Fibroblast of pulmonary artery (primary cell): ENCODE results near the gene CCT6B.

Experiments
- DNase-seq: peaks from one replicate; pipeline ENCODE4 v3.0.0-alpha.2; 2010; ENCODE audit warnings: low read depth
- H3K4me3 ChIP-seq: replicated peaks from 2 replicates; pipeline ENCODE4 v1.5.1; 2011; ENCODE audit warnings: low read depth, mild to moderate bottlenecking, control low read depth, low read length, moderate library complexity
- TF ChIP-seq, protein P1 (sequence below): IDR thresholded peaks from 2 replicates; pipeline ENCODE4 v1.5.1; 2011; ENCODE audit warnings: mild to moderate bottlenecking, control low read depth, low read length, inconsistent platforms; ENCODE audit errors: missing control alignments

Gene CCT6B

DNA sequence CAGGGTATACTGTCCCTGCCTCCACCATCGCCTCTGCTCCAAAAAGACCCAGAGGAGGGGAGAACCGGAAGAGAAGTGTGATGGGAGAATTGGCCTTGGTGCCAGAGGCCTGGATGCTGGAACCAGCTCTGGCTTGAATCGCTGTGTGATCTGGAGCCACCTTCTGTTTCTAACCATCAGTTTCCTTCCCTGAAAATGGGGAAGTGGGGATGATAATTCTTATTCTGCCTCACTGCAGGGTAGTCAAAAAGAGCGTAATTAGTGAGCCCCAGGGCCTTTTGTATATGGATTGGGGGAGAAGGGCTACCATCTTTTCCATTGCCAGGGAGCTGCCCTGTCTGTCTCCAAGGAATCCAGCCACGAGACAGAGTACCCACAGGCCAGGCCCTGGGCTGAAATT, 52.2 kb downstream of the CCT6B start:
- H3K4me3 ChIP-seq = no peak overlapping the region
- no peak for DNase-seq
- TF ChIP-seq, protein P1, sequence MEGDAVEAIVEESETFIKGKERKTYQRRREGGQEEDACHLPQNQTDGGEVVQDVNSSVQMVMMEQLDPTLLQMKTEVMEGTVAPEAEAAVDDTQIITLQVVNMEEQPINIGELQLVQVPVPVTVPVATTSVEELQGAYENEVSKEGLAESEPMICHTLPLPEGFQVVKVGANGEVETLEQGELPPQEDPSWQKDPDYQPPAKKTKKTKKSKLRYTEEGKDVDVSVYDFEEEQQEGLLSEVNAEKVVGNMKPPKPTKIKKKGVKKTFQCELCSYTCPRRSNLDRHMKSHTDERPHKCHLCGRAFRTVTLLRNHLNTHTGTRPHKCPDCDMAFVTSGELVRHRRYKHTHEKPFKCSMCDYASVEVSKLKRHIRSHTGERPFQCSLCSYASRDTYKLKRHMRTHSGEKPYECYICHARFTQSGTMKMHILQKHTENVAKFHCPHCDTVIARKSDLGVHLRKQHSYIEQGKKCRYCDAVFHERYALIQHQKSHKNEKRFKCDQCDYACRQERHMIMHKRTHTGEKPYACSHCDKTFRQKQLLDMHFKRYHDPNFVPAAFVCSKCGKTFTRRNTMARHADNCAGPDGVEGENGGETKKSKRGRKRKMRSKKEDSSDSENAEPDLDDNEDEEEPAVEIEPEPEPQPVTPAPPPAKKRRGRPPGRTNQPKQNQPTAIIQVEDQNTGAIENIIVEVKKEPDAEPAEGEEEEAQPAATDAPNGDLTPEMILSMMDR = no peak

DNA sequence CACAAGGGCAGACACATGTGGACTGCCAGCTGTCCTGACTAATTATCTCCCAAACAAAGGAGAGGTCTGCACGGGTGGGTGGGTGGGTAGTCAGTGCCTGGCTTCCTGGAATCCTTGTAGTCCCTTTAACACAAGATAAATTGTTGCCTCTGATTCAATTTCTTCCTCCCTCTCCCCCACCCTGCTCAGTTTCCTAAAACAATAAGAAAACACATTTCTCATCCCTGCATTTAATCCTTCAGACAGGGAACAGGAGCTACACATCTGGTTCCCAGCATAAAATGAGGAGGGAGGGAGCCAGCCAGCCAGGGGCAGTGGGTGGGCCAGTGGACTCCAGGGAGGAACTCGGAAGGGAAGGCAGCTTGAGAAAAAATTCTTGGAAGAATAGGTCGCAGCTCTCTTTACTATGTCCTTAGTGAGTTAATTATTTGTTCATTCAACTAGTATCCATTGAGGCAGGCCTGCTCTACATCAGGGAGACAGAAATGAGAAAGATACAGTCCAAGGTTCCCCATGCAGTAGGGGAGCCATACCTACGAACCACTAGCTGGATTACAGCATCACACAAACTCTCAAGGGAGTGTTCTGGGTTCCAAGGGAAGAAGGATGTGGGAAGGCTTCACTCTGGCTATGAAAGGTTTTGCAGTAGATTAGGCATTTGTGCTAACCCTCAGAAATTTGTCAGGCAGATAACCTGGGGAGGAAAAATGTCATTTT, 58.3 kb downstream of the CCT6B start:
- H3K4me3 ChIP-seq = no peak overlapping the region
- TF ChIP-seq, protein P1 = no peak
- no peak for DNase-seq

DNA sequence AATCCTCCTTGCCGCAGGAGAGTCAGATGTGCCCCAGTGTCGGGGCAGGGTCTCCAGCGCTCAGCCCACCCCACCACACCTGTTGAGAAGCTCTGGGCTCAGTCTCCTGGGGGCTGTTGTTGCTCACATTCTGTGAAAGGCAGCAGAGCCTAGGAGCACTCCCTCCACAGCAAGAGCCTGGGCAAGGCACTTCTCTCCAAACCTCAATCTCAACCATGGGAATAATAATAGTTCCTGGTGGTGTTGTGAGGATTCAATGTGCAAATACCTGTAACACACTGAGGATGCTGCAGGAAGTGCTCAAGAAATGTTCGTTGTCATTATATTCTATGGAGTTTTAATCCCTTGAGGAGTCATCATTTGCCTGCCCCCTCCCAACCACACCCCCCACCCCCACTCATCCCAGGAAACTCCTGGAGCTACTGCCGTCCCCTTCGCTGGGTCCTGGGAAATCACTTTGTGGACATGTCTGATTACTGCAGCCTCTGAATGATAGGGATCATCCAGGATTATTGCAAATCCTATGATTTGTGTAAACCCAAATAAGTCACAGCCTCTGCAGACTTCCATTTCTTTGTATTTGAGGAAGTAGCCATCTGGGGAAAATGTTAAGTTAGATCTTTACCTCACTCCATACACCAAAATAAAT, 61.5 kb downstream of the CCT6B start:
- TF ChIP-seq, protein P1 = no peak
- DNase-seq = no peak

DNA sequence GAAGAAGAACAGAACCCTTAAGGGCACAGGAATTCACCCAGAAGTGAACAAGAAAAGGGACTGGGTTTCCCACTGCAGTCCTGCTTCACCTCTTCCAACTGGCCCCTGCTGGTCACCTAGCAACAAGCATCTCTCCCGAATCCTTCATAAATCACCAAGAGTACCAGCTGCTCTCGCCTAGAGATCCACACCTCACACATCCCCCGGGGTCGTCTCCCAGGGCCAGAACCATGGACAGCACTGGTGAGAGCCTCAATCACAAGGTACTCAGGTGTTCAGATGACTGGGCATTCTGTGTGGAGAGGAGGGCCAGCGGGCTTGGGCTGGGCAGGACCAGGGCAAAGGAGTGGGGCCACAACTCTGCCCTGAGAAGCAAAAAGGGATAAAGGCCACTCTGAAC, 65.9 kb downstream of the CCT6B start:
- H3K4me3 ChIP-seq = no peak overlapping the region
- DNase-seq = no peak
- TF ChIP-seq, protein P1 = no peak

More for the DNA sequence above, 61.5 kb downstream of the CCT6B start:
- H3K4me3 ChIP-seq = no peak overlapping the region

DNA sequence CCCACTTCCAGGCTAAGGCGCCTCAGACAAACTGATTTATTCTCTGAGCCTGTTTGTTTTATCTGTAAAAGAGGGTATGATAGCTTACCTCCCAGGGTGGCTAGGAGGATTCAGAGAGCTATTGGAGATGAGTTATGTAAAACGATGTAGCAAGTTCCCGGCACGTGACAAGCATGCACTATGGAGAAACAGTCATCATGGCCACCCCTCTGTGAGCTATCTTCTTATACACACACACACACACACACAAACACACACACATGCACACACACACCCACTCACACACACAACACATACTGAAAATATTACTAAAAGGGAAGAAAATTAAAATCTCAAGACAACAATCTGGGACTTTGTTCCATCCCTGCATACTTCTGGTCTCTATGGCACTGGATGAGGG, 66.3 kb downstream of the CCT6B start:
- TF ChIP-seq, protein P1 = no peak
- H3K4me3 ChIP-seq = no peak overlapping the region
- no peak for DNase-seq

DNA sequence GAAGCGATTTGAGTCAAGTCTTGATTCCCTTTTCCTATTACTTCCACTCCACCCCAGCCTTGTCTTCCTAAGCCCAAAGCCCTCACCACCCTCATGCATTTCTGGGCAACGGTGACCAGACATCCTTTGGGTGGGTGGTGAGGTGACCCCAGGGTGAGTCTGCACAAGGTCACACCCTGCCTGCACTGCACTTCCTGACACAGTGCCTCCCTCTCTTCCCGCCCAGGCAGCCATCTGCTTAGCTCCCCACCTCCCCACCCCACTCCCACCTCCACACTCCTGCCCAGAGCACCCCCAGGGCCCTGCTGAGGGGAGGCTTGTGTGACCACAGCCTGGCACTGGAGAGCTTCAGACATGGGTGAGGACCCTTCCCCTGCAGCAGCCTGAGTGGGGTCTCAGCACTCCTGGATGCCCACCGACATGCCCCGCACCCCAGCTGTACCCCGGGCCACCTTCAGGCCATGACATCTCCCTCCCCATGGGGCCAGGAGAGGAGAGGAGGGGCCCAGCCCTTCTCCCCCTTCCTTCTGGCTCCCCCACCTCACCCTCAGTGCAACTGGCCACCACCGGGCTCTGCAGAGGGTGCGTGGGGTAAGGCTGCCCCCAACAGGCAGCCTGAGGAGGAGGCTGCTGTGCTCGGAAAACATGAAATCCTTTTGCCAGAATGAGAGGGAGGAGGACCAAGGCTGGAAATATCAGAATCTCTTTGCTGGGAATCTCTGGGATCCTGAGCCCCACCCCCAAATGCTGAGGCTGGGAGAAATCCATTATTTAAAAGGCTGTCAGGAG, 68.6 kb downstream of the CCT6B start:
- H3K4me3 ChIP-seq = no peak overlapping the region
- TF ChIP-seq, protein P1 = peak; percentile 29
- DNase-seq = no peak
